Measurements from ENCODE around the gene HYAL3.

The HYAL3 gene

DNA sequence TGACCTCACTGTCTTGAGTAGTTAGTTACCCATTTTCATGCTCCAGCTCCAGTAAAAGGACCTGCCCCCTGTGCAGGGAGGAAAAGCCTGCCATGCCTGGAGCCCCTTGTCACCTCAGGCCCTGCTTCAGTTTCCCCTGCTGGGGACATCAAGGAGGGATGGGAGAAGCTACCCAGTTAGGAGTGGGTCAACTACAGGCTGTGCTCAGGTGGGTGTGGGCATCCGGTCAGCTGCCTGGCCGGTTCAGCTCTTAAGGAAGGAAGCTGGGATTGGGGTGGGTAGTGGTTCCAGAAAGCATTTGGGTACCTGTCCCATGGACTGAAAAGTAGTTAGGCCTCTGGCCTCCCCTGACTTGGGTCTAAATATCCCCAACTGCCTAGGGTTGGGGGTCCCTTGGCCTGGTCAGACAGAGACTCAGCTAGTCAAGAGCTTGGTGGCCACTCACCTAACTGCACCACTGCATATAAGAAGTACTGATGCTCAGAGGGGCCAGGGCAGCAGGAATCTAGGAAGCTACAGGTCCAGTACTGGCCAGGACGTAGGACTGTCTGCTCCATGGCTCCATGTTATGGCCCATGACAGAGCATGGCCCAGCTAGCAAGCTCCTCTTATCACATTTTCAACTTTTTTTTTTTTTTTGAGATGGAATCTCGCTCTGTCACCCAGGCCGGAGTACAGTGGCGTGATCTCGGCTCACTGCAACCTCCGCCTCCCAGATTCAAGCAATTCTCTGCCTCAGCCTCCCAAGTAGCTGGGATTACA, 19.8 kb downstream of the HYAL3 start:
- in situ Hi-C loops (cut with MboI; ENCODE audit: low pct_unique_long_range_greater_than_20kb, low sequenced_read_pairs, unreplicated experiment), result loop anchor here (10.0 kb wide), 1 partner anchor 55 kb away; no protein-coding TSS in a partner anchor
- no peak for DNase-seq (ENCODE audit: low spot score)
- TF ChIP-seq, protein P1, sequence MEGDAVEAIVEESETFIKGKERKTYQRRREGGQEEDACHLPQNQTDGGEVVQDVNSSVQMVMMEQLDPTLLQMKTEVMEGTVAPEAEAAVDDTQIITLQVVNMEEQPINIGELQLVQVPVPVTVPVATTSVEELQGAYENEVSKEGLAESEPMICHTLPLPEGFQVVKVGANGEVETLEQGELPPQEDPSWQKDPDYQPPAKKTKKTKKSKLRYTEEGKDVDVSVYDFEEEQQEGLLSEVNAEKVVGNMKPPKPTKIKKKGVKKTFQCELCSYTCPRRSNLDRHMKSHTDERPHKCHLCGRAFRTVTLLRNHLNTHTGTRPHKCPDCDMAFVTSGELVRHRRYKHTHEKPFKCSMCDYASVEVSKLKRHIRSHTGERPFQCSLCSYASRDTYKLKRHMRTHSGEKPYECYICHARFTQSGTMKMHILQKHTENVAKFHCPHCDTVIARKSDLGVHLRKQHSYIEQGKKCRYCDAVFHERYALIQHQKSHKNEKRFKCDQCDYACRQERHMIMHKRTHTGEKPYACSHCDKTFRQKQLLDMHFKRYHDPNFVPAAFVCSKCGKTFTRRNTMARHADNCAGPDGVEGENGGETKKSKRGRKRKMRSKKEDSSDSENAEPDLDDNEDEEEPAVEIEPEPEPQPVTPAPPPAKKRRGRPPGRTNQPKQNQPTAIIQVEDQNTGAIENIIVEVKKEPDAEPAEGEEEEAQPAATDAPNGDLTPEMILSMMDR (IDR thresholded peaks at IDR 0.05; ENCODE audit: extremely low read depth, insufficient read depth, missing control alignments), result no peak

DNA sequence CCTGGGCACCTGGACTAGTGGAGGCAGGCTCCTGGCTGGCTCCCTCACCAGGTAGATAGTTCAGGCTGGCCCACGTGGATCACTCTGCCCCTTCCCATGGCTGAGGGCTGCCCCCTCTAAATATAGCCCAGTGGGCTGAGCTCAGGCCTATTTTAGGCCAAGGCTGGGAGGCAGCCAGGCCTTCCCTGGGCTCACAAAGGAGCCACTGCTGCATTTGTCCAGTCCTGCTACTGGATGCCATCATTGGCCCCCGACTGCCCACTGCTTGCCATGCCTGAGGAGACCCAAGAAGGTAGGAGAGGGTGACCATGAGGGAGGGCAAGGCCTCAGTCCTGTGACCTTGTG, 20.4 kb downstream of the HYAL3 start, which contains the start of gene LSMEM2:
TSS of gene LSMEM2 (plus strand) at position 208 of the 345 bp plus-strand sequence. CDS start at position 235, 27 bp downstream.
- DNase-seq (ENCODE audit: low spot score), result no peak
- TF ChIP-seq, protein P1 (IDR thresholded peaks at IDR 0.05; ENCODE audit: extremely low read depth, insufficient read depth, missing control alignments), result no peak
- in situ Hi-C loops (cut with MboI; ENCODE audit: low pct_unique_long_range_greater_than_20kb, low sequenced_read_pairs, unreplicated experiment), result loop anchor here (10.0 kb wide), 1 partner anchor 54 kb away; no protein-coding TSS in a partner anchor

DNA sequence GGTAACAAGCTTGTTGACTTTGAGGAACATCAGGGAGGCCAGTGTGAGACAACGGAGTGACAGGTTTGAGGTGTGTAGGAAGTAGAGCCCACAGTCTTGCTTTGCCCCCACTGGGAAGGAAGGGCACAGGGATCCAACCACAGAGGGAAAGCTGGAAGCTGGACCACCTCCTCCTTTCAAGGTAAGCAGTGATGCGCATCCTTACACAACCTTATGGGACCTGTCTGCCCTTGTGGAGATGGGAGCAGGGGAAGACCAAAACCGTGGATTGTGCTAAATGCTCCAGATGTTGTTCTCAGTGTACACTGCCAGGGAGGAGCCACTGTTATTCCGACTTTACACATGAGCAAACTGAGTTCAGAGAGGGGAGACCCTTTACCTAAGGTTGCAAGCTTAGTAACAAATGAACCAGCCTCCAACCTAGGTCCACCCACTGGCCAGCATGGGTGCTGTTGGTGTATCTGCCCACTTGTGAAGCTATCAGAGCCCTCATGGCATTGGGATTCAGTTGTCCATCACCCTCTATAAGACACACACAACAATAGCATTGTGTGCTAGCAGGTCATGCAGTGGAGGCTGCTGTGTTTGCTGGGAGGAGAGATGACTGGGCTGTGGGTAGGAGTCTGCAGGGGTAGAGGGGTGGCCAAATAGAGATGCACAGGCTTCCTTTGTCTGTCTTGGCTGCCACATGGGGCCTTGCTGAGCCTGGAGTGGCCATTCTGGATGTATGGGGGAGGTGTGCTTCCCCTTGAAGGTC, 20.9 kb downstream of the HYAL3 start:
- TF ChIP-seq, protein P1 (IDR thresholded peaks at IDR 0.05; ENCODE audit: extremely low read depth, insufficient read depth, missing control alignments), result no peak
- DNase-seq (ENCODE audit: low spot score), result no peak
- in situ Hi-C loops (cut with MboI; ENCODE audit: low pct_unique_long_range_greater_than_20kb, low sequenced_read_pairs, unreplicated experiment), result loop anchor here (10.0 kb wide), 1 partner anchor 54 kb away; no protein-coding TSS in a partner anchor

DNA sequence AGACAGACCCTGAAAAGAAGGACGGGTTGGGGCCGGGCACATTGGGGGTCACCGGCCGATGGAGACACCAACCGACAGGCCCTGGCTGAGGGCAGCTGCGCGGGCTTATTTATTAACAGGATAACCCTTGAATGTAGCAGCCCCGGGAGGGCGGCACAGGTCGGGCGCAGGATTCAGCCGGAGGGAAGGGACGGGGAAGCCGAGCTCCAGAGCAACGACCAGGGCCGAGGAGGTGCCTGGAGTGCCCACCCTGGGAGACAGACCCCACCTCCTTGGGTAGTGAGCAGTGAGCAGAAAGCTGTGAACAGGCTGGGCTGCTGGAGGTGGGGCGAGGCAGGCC, 22.5 kb downstream of the HYAL3 start:
- TF ChIP-seq, protein P1 (IDR thresholded peaks at IDR 0.05; ENCODE audit: extremely low read depth, insufficient read depth, missing control alignments), result no peak
- DNase-seq (ENCODE audit: low spot score), result no peak
- in situ Hi-C loops (cut with MboI; ENCODE audit: low pct_unique_long_range_greater_than_20kb, low sequenced_read_pairs, unreplicated experiment), result loop anchor here (10.0 kb wide), 1 partner anchor 52 kb away; no protein-coding TSS in a partner anchor

DNA sequence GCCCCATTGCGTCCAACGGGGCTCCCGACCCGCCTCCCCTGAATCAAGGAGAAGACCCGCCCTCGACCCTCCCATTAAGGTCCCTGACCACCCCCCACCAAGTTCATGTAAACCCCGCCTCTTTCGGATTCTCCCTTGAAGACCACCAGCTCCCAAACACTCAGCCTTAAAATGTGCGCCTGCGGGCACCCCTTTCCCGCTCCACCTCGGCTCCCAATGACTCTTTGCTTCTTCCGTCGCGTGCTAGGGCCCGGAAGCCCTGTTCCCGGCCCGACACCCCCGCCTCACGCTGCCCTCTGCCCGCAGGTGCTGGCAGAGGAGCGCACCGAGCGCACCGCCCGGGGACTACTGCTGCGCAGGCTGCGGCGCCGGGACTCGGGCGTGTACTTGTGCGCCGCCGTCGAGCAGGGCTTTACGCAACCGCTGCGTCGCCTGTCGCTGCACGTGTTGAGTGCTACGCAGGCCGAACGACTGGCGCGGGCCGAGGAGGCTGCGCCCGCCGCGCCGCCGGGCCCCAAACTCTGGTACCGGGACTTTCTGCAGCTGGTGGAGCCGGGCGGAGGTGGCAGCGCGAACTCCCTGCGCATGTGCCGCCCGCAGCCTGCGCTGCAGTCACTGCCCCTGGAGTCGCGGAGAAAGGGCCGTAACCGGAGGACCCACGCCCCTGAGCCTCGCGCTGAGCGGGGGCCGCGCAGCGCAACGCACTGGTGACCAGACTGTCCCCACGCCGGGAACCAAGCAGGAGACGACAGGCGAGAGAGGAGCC, 23.0 kb downstream of the HYAL3 start:
- TF ChIP-seq, protein P1 (IDR thresholded peaks at IDR 0.05; ENCODE audit: extremely low read depth, insufficient read depth, missing control alignments), result no peak
- in situ Hi-C loops (cut with MboI; ENCODE audit: low pct_unique_long_range_greater_than_20kb, low sequenced_read_pairs, unreplicated experiment), result loop anchor here (10.0 kb wide), 1 partner anchor 51 kb away; no protein-coding TSS in a partner anchor
- DNase-seq (ENCODE audit: low spot score), result no peak

Data from GM13977 (cell line).